GM21786 (cell line): ENCODE measurements around the gene OR5K1.

ENCODE experiments used
- ATAC-seq: cut with Tn5 transposase; IDR thresholded peaks from one replicate; pipeline ENCODE4 v1.9.1; 2021; ENCODE audit not compliant: unreplicated experiment

The OR5K1 gene

GRCh38 chr3:98513736-98514135, 50.7 kb downstream of the OR5K1 start:
- no peak for ATAC-seq

GRCh38 chr3:98514948-98515347, 51.9 kb downstream of the OR5K1 start:
- ATAC-seq: no peak

- ATAC-seq: no peak
Observed at GRCh38 chr3:98518816-98519215, 55.8 kb downstream of the OR5K1 start.

- ATAC-seq: no peak
Observed at GRCh38 chr3:98519351-98519750, 56.4 kb downstream of the OR5K1 start.

DNA sequence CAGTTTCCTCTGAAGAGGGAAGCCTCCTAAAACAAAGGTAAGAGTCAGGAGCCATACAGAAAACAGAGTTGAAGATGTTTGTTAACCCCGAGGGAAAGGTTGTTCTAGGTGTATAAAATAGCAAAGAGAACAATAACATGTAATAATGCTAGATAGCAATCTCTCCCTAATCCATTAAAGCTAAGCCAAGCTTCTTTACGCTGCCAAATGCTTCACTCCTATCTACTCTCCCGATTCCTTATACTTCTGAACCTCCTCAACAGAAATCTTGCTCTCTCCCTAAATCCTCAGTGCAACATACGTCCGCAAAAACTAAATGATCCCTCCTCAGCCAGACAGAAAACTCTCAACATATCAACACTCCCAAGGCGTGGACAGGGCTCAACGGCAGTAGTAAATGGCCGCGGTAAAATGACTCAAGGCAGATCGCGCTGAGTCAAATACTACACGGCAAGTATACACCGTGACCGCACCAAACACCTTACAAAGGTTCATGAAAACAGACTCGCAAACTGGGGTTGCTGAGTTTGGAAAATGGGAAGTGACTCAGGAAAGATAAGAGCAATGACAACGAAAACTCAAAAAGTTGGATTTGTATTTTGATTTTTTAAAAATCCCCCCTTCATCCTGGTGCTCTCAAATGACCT, 59.0 kb downstream of the OR5K1 start:
- peak; percentile 32 for ATAC-seq
